GM21447 (cell line): ENCODE data around the gene DAD1.
"Not testable (repeated sequence)": the region's sequence is repeated elsewhere in the genome, so short reads cannot be mapped to it uniquely, and the experiment has no call there.

Experiments used
- ATAC-seq: cut with Tn5 transposase; IDR thresholded peaks from one replicate; pipeline ENCODE4 v1.9.1; 2021; ENCODE audit not compliant: unreplicated experiment

DAD1 gene

DNA sequence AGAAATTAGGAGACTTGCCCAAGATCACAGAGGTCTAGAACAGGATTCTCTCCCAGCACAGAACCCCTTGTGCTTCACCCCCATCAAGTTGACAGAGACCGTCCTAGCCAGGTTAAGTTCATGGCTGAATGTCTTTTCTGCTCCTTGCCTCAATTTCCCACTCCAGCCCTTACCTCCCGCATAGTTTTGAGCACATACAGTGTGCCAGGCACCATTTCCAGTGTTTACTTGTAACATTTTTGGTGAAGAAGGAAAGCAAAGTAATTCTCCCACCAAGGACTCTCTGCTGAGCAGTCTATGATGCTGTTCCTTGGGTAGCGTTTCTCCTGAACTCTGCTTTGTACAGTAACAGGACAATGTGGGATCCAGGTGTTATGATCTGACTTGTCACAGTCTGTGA, 10.3 kb upstream of the DAD1 start:
- no peak for ATAC-seq

DNA sequence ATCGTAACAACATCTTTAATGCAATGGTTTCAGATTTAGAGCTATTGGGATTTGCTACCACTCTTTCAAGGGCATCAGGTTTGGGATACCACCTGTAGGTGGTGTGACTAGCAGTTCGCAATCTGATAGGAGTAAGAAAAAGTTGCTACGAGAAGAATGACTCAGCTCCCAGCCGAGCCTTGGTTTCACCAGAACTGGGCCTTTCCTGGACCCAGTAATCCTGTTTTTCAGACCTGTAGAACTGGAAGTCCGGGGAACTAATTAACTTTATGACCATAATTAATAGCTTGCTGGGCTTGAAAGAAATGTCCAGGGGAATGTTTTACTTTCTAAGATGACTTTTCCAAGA, 9.8 kb upstream of the DAD1 start:
- peak; percentile 74 for ATAC-seq

DNA sequence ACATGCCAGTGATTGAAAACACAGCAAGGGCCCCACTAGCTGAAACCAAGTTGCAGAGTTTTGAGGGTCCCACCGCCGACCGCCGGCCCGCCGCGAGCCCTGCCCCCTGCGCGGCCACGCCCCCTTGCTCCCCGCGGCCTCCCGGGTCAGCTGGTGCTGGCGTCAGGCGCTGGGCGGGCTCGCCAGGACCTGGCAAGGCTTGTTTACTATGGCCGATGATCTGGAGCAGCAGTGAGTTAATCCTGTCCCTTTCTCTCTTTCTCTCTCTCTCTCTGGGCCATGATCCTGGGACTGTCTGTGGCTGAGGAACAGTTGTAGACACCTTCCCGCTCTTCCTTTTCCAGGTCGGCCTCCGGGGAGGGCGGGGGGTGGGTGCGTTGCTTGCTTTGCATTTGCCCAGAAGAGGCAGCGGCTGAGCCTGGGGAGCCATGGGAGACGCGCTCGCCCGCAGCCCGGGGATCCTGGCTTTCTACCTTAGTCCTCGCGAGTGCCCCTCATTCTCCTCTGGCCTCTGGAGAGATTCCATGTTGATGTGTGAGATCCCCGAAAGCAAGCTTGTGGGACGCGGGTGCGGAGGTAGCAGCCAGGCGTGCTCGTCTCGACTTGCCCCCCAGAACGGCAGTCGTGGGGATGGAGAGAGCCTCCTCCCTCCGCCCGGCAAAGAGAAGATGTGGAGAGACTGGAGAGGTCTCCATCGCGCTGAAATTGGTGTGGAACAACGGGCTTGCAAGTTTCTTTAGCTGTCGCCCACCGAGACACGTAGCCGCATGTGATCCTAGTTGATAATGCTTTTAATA, 9.3 kb upstream of the DAD1 start, which contains the start of gene ABHD4:
ABHD4 (plus strand) TSS at position 202 of the 797 bp plus-strand sequence; CDS start at position 209, 7 bp downstream.
- peak; percentile 77 for ATAC-seq

DNA sequence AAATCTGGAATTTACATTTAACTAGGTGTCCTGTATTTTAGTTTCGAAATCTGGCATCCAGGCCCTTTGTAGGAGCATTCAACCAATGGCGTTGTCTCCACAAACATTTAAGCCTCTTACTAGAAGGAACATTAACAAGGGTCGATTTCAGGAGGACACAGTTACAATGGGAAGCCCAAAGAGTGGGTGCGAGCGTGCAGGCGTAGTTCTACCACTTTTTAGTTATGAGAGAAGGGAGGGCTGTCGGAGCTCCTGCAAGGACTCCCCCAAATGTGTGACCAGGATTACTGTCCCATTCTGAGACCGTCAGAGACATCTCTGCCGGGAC, 8.7 kb upstream of the DAD1 start:
- peak; percentile 20 for ATAC-seq

DNA sequence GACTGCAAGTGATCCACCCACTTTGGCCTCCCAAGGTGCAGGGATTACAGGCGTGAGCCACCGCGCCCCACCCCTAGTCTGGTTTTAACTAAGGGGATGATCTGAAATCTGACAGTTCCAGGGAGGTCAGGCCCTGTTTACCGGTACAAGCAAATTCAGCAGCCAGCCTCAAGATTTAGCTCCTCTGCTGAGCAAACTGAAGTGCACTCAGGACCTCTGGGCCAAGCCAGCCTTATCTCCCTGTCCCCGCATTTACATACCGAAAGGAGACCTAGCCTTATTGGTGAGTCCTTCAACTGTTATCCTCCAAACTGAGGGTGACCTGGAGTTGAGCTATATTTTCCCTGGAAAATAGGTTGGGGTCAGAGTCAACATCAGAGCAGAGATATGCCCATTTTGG, 8.2 kb upstream of the DAD1 start:
- ATAC-seq: no peak

DNA sequence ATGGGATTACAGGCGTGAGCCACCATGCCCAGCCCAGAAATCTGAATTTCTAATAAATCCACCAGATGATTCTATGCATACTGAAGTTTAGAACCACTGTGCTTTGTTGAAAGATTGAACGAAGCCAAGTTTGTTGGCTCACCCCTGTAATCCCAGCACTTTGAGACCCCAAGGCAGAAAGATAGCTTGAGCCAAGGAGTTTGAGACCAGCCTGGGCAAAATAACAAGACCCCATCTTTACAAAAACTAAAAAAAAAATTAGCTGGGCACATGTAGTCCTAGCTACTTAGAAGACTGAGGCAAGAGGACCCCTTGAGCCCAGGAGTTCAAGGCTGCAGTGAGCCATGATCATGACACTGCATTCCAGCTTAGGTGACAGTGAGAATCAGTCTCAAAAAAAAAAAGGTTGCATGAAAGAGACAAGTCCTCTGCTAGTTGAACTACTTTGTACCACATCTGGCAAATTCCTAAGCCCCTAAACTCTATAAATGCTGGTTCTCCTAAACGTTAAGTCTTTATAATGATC, 7.4 kb upstream of the DAD1 start:
- no peak for ATAC-seq

DNA sequence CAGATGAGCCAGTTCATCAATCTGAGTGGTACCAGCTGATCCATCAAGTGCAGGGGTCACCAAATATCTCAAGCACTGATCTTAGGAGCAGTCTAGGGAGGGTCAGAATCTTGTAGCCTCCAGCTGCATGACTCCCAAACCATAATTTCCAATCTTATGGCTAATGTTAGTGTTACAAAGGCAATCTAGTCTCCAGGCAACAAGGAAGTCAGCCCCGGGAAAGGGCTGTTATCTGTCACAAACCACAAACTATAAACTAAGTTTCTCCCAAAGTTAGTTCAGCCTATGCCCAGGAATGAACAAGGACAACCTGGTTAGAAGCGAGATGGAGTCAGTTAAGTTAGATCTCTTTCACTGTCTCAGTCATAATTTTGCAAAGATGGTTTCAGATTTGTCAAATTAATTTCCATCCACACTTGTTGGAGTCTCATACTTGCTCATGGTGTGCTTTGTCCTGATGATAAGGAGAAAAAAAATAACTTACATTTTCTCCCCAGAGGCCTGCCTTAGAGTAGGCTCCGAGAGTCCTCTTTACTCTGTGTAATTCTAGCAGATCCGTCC, 5.2 kb upstream of the DAD1 start:
- no peak for ATAC-seq

DNA sequence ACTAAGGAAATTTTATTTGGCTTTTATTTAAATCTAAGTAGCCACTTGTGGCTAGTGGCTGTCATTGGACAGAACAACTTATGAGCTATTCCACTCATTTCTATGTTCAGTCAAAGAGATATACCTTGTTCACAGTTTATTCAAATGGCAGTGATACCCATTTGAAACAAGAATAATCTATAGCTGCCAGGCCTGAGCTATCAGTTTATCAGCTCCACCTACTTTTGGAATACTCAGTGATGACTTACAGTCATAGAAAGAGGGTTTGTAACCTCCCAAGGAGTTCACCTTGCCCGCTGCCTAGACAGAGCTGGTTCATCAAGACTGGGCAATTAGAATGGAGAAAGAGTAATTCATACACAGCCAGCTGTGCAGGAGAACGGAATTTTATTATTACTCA, 4.6 kb upstream of the DAD1 start:
- ATAC-seq: no peak

DNA sequence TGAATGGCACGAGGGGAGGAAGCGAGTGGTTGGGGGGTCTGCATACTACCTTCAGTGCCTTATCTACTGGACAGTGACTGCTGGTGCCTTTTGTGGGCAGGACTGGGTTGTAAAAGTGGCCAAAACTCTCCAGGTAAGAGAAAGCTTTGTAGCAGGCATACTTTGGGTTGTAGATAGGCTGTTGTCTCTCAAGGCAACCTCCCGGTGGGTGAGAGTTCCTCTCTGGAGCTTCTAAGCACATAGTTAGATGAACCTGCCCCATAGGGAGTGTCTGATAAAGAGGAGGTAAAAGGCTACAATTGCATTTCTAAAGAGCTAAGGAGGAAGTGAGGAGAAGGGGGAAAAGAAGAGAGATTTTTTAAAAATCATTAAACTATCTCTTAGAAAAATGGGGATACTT, 4.2 kb upstream of the DAD1 start:
- no peak for ATAC-seq

DNA sequence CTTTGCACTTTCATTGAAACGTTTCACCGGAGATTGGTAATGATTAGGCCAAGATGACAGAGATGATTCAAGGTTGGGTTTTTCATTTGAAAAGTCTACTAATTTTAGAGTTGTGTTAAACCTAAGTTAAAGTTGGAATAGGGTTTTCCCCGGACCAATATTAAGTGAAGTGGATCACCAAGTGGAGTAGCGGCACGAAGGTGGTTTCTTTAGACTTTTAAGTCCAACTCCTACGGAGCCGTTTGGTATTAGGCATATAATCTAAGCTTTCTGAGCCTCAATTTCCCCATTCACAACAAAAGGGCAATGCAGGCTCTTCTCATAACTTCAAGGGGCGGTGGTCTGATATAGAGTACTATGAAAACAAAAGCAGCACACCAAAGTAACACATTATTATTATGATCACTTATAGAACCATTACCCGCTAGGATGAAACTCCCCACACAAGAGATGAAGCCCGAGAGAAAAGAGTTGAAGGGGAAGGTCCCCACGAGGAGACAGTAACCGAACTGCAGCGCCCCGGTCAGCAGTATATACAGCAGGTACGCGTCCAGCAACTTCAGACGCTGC, 413 bp downstream of the DAD1 start:
- peak; percentile 6 for ATAC-seq

DNA sequence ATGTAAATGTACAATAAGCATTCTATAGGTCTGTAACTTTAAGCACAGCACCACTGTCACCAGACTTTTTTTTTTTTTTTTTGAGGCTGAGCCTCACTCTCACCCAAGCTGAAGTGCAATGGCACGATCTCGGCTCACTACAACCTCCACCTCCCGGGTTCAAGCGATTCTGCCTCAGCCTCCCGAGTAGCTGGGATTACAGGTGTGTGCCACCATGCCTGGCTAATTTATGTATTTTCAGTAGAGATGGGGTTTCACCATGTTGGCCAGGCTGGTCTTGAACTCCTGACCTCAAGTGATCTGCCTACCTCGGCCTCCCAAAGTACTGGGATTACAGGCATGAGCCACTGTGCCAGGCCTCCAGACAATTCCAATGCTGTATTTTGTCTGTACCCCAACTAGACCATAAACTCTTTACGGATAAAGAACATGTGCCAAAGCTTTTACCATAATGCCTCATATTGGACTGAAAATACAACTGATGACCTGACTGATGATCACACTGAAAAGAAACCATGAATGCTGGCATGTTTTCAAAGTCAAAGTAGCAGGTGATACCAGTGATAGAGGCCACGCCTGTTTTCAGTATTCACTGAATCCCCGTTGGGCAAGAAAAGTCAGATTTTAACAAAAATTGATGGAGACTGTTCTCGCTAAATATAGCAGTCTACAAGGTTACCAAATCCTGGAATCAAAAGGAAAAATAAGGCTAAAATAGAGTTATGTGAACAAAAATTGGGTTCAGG, 1.2 kb downstream of the DAD1 start:
- not testable (repeated sequence) for ATAC-seq

DNA sequence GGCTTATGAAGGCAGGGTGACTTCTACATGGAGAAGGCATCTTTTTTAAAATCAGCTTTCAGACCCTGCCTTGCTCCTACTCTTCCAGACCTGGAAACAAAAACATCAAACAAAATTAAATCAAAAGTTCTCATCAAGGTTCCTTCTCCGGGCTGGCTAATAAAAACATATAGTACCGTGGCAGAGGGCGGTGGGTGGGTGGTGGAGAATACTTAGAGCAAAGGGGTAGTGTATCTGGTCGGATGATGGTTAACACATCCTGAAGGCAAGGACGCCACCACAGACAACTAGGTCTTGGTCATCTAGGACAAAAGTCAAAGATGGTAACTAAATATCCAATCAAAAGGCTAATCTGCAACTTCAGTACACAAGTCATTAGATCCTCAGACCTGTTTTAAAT, 1.8 kb downstream of the DAD1 start:
- no peak for ATAC-seq

DNA sequence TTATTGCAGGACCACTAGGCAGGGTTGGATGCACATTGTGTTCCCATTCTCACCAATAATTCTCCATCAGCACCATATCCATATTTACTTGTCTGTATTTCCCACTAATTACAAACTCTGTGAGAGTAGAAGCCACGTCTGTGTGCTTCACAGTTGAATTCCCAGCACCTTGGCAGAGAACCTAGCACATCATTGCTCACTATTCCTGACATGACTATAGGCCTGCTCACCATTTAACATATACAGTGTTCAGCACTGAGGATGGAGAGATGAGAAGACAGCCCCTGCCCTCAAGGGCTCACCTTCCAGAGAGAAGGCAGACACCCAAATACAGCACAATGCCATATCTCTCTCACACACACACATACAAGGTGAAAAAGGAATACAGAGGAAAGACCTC, 5.0 kb downstream of the DAD1 start:
- ATAC-seq: no peak

DNA sequence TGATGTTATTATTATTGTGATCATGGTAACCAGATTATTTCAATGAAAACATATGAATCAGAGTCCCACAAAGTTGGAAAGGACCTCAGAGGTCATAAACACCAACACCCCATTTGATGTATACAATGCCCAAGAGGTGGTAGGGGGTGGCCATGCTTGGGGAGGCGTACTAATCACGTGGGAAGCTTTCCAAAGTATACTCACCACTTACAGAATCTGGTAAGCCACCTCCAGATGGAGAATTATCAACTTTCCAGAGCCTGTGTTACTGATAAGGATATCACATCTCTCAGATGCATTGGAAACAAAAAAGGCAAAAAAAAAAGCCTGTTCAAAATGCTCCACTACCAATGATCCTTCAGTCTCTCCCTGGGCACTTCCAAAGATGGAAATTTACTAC, 8.4 kb downstream of the DAD1 start:
- ATAC-seq: no peak

DNA sequence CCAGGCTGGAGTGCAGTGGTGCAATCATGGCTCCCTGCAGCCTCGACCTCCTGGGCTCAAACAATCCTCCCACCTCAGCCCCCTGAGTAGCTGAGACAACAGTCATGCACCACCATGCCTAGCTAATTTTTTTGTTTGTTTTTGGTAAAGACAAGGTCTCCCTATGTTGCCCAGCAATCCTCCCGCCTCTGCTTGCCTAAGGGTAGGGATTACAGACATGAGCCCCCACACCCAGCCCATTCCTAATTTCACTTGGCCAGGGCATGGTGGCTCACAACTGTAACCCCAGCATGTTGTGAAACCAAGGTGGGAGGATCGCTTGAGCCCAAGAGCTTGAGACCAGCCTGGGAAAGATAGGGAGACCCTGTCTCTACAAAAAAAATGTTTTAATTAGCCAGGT, 9.1 kb downstream of the DAD1 start:
- ATAC-seq: no peak

DNA sequence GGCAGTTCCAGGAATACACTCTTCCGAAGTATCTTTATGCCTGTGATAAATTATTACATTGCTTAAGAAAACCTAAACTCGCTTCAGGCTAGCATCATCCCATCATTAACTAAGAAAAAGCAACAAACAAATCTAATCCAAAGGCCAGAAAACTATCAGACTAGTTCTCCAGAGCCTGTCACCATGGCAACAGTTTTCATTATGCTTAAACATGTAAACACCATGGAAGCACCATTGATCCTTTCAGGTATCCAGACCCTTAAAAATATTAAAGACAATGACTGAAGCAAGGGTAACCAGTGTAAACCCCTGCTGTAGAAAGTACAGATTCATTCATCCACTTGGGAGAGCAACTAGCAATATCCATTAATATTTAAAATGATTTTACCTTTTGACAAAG, 9.8 kb downstream of the DAD1 start:
- no peak for ATAC-seq

DNA sequence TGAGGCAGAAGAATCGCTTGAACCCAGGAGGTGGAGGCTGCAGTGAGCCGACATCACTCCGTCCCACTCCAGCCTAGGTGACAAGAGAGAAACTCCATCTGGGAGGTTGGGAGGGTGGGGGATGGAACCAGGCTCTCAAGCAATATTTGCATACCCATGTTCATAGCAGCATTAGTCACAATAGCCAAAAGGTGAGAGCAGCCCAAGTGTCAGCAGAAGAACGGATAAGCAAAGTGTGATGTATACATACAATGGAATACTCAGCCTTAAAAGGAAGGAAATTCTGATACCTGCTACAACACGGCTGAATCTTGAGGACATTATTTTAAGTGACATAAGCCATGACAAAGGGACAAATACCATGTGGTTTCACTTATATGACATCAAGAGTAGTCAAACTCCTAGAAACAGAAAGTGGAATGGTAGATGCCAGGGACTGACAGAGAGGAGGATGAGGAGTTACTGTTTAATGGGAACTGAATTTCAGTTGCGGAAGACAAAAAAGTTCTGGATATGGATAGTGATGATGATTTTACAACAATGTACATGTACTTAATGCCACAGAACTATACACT, 11.6 kb downstream of the DAD1 start:
- no peak for ATAC-seq

DNA sequence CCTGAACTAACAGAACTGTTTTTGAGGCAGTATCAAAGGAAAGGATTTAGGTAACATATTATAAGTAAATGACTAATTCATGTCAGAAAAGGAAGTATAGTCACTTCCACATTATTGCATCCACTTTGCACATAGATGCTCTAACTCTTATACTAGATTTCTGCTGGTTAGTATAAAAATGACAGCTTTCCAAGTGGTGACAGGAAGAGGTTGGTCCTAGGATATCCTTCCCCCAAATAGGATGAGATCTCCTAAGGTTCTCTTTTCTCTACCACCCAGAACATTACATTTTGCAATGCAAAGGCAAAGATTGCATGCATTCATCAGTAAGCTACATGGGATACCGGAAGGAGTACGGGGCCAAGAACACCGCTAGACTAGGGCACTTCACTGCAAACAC, 15.2 kb downstream of the DAD1 start:
- ATAC-seq: no peak

DNA sequence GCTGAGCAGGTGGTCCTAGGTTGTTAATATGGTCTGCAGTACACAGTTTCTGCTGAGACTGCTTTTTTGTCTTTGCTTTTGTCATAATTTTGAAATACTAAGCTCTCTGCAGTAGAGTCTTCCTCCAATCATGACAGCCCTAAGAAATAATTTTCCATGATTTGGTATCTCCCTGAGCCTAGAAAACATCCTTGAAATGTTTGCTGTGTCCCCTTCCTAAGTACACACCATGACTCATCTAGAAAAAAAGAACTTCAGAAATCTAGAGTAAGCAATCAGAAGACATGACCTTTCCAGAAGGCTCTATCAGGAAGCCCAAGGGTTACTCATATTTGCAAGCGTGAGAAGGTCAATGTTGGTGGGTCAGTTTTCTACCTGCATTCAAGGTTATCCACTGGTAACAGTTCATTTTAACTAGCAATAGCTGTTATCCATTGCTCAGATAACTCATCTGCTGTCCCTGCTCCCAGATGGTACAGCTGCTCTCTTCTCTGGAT, 16.4 kb downstream of the DAD1 start:
- no peak for ATAC-seq

DNA sequence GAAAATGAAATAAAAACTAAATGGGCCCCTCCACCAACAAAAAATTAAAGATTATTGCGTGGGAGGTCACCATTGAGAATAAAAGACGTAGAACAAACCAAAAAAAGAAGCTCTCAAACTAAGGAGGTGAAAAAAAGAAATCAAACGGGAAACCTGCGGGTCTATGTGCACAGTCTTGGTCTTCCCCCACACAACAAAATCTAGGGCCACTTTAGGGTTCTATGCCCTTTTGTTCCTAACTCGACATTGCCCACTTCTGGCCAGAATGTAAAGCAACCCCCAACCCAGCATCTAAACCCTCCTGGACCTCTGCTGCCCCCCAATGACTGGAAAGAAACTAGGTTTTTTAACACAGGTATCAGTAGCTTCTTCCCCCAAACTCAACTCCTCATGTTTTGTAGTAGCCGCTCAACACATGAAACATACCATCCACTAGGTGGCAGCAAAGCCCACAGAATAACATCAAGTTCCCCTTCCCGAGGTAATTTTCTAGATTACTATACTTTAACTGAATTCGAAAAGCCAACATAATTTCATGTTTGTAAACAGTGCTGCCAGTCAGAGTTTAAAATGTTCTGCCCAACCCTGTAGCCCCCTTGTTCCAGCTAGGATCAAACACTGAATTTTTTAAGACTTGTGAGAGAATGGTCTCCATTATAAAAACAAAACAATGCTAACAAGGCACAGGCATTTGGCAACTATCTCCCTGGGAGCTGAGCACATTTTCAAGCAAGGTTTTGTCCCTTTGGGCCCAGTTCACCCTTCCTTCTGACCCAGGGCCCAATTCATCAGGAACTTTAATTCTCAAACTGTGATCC, 18.7 kb downstream of the DAD1 start:
- ATAC-seq: peak; percentile 50
